Stimulated activated CD4-positive, alpha-beta T cell treated with anti-CD3 and anti-CD28 coated beads, Interleukin-1b, Interleukin-23, amount 100 ng/mL, for 48 hours (primary cell): Measurements from ENCODE around the gene GAS7.

Experiments used
- DNase-seq: peaks from one replicate; pipeline ENCODE4 v3.0.0-alpha.2; 2020

GAS7 gene

DNA sequence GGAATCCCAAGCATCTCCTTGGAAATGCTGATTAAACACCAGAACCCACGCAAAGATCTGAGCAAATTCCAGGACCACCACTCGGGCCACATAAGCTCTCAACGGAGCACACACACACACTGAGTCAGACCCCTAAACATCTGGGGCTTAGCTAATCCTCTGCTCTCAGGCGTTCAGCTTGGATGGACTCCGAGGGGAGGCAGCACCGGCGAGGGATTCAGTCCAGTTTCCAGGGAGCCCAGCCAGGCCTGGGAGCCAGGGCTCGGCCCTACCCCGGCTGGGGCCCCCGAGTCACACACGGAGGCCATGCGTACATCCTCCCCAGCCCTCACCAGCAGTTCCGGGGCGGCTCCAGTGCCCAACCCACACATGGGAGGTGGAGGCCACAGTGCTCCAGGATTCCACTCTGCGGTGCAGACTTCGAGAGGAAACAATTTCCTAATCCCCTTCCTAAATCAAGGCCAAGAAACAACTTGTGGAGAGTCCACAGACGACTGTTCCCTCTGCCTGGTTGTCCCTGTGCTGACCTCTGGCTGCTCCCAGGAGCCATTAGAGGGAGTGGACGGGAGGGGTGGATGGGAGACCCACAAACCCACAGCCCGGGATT lies 70.5 kb downstream of the GAS7 start:
- DNase-seq: no peak

GRCh38 chr17:10126616-10127501 lies 71.5 kb downstream of the GAS7 start:
- DNase-seq: no peak

- DNase-seq: no peak
These were observed 72.2 kb downstream of the GAS7 start for GRCh38 chr17:10126276-10126615.

- DNase-seq: no peak
These were observed 72.7 kb downstream of the GAS7 start for GRCh38 chr17:10125531-10126275.

GRCh38 chr17:10123093-10123492 lies 75.3 kb downstream of the GAS7 start:
- DNase-seq: no peak

GRCh38 chr17:10121971-10122707 lies 76.3 kb downstream of the GAS7 start:
- no peak for DNase-seq

- DNase-seq: no peak
These were observed 77.7 kb downstream of the GAS7 start for GRCh38 chr17:10120749-10121148.

DNA sequence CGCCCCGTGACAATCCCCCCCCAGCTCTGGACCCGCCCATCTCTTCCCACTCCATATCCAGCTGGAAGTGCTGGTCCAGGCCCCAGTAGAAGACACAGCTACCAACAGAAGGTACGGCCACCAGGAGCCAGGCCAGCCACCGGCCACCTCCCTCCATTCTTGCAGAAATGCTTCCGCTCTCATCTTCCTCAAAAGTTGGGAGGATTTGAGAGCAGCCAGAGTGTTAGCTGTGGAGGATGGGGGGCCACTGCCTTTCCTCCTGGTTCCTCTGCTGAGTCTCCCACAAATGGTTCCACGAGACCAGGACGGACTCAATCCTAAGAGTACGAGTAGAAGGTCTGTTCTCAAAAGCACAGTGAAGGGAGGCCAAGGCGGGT lies 78.3 kb downstream of the GAS7 start:
- no peak for DNase-seq

GRCh38 chr17:10119203-10120108 lies 79.0 kb downstream of the GAS7 start:
- DNase-seq: no peak

- no peak for DNase-seq
These were observed 79.6 kb downstream of the GAS7 start for GRCh38 chr17:10118788-10119130.

GRCh38 chr17:10117581-10118001 lies 80.8 kb downstream of the GAS7 start:
- DNase-seq: no peak

- no peak for DNase-seq
These were observed 81.5 kb downstream of the GAS7 start for GRCh38 chr17:10116753-10117420.

DNA sequence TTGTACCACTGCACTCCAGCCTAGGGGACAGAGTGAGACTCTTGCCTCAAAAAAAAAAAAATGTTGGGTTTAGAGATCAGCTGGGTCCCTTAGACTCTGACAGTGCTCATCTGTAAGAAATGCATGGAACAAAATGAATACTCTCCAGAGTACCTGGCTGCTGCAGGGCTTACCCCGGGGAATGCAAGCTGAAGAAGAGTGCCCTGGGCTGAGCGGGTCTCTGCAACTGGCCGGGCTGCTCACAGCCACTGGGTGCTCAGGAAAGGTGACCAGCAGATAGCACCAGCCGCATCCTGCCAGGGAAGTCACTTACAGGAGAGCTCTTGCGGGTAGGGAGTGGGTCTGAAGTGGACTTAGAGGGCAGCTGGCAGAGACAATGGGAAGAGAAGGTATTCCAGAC lies 82.1 kb downstream of the GAS7 start:
- DNase-seq: no peak

DNA sequence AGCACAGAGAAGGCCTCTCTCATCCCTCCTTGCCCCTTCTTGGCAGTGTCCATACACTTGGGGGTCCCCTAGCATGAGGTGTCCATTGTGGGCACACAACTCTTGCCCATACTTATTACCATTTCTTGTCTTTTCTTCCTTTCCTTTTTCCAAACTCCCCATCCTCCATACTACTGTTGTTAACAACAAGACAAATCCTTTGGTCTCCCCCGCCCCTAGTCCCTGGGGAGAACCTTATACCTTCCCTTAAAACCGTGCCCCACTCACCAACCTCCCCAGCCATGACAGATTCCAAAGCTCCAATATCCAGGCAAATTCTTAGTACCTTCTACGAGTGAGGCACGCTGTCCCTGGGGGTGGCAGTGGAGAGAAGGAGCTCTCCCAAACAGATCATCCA lies 82.9 kb downstream of the GAS7 start:
- no peak for DNase-seq

DNA sequence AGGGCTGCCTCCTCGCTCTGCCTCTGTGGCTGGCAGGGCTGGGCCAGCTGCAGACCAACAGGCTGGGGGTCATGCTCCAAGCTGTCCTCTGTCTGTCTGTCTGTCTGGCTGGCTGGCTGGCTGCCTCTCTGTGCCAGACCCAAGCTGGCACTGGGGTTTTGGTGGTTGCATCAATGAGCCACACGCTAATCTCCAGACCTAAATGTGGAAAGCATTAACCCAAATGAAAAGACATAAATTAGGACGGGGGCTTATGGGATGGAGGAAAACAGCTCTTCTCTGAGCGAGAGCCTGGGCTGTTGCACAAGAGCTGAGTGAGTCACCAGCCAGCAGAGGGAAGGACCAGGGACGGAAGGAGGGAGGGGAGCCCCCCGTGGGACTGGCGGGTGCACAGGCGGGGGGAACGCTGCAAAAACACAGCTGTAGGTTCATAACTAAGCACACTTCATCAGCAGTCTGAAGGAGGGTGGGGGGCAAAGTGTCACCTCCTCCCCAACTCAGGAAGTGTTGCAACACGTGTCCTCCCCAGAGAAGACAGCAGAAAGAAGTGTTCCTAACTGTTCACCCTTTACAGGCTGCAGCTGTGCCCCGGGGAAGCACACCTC lies 83.4 kb downstream of the GAS7 start:
- peak; percentile 27 for DNase-seq

DNA sequence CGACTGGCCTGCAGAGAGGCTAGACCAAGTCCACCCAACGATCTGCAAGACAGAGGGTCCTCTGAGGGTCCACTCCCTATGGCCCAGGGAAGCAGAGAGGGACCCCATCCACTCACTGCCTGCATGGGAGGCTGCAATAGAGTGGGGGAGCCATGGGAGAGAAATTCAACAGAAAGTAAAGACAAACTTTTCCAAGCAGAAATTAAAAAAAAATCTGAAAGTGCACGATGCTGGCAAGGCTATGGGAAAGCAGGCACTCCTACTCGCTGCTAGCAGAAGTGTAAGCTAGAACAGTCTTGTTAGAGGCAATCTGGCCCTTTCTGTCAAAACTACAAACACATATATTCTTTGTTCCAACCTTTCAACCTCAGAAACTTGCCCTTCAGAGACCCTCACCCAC lies 85.4 kb downstream of the GAS7 start:
- DNase-seq: no peak

DNA sequence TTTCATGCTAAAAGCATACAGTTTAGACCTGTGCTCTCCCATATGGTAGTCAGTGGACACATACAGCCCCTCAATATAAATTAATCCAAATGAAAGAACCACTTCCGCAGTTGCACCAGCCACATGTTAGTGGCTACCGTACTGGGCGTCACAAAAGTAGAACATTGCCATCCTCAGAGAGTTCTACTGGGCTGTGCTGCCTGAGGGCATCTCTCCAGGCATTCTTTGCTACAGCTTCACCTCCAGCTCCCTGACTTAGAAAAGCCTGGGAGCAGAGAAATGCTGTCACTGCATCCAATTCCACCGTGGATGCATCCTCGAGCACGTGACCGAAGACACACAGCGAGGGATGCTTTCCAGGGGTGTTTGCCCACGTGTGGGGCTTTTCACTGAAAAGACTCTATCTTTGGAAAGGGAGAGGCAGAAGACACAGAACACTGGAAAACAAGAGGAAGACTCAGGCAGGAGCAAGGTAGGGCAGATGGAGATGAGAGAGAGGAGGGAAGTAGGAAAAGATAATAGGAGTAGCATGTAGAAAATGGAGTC lies 86.4 kb downstream of the GAS7 start:
- DNase-seq: no peak

GRCh38 chr17:10109146-10109545 lies 89.3 kb downstream of the GAS7 start:
- DNase-seq: no peak

GRCh38 chr17:10107316-10108165 lies 90.9 kb downstream of the GAS7 start:
- DNase-seq: no peak

DNA sequence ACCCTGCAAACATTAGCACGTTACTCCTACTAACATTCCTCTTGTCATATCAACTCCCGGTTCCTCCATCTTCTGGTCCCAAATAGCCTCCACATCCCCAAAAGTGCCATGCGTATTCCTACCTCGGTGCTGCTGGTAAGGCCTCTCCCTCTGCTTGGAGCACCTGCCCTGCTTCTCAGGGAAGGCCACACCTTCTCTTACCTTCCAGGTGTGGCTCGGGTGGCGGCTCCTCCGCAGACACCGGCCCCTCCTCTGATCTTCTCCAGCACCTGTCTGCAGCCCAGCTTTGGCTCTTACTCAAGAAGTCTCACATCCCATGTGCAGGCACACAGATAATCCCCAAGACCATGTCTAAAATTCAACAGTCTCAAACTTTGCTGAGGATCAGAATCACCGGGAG lies 92.3 kb downstream of the GAS7 start:
- DNase-seq: no peak
